ENCODE measurements around the gene CENPQ. TPM values are rescaled to one million over a fixed set of nuclear protein-coding genes. Genes with fewer than 3 reads are reported as not detected.

The CENPQ gene
- total and polyA plus RNA-seq, 2 of the 8 experiments (the other 6 are each of a cell fraction or from before 2014, with no cell fraction given): 9.4 to 19.6 TPM

- Histone ChIP-seq H4K5ac (ENCODE audit: insufficient read length, low read depth, low read length) (no peak overlapping the region), H3K27me3 (replicated peaks in 1 of 4; ENCODE audit: control insufficient read depth in 3 of 4, extremely low read depth in 1 of 4, insufficient read depth in 3 of 4, low read length in 3 of 4) (no peaks in the 10 kb centered on the region), H3K36me3 (ENCODE audit: control insufficient read depth in 2 of 4, insufficient read depth in 4 of 4, low read length in 3 of 4) (no peaks in the 10 kb centered on the region), H3K56ac (replicated peaks; ENCODE audit: insufficient read length, low read depth, low read length) (no peak overlapping the region), H2BK20ac (ENCODE audit: low read length) (no peak overlapping the region), H3K18ac (ENCODE audit: extremely low read depth, low read length) (no peak overlapping the region), H3K23ac (ENCODE audit: insufficient read length) (no peak overlapping the region), H2BK5ac (ENCODE audit: low read depth, low read length) (no peak overlapping the region), H3K4me2 (ENCODE audit: insufficient read depth in 1 of 2, low read depth in 2 of 2, low read length in 2 of 2) (no peak overlapping the region), H4K20me1 (replicated peaks in 1 of 2; ENCODE audit: control insufficient read depth in 1 of 2, insufficient read depth in 2 of 2, low read length in 2 of 2) (no peaks in the 10 kb centered on the region), H3K9me3 (ENCODE audit: insufficient read depth in 2 of 2, low read depth in 1 of 2, low read length in 1 of 2) (no peaks in the 10 kb centered on the region), H3K14ac (ENCODE audit: insufficient read length) (no peak overlapping the region), H2AK5ac (ENCODE audit: low read depth, low read length) (no peak overlapping the region), H2BK12ac (ENCODE audit: low read depth, low read length) (no peak overlapping the region), H2BK120ac (replicated peaks; ENCODE audit: low read depth, low read length) (no peak overlapping the region), H3K4ac (replicated peaks; ENCODE audit: insufficient read length, low read depth, low read length) (no peak overlapping the region), H2BK15ac (ENCODE audit: low read length) (no peak overlapping the region), H4K8ac (ENCODE audit: extremely low read depth, insufficient read depth, low read length) (no peak overlapping the region), H3K79me1 (ENCODE audit: low read depth, low read length) (no peaks in the 10 kb centered on the region), H3K79me2 (ENCODE audit: control insufficient read depth in 1 of 2, insufficient read depth in 2 of 2, low read length in 2 of 2) (no peaks in the 10 kb centered on the region), H4K91ac (replicated peaks; ENCODE audit: insufficient read length, low read length) (no peak overlapping the region), H3K9ac (replicated peaks in 1 of 4; ENCODE audit: extremely low read depth in 1 of 4, low read depth in 3 of 4, low read length in 3 of 4) (no peak overlapping the region), H3K23me2 (ENCODE audit: low read depth, low read length) (no peaks in the 10 kb centered on the region), H2AFZ (ENCODE audit: low read length) (no peak overlapping the region), H3K4me1 (replicated peaks in 1 of 4; ENCODE audit: control insufficient read depth in 3 of 4, insufficient read depth in 4 of 4, low read length in 3 of 4) (peaks cover 0 to 7% (median 2%) of the 10 kb centered on the region in 4 experiments; a peak in 2 of 7 replicates), H3K27ac (ENCODE audit: low read depth, low read length) (no peak overlapping the region), H3K4me3 (ENCODE audit: extremely low read depth in 1 of 4, insufficient read depth in 2 of 4, low read depth in 3 of 4, low read length in 4 of 4) (no peak overlapping the region)
- FAIRE-seq: no peak
- DNase-seq (ENCODE audit: low read depth in 1 of 2, low spot score in 2 of 2): no peak
- POLR2A ChIA-PET (ENCODE audit: partially characterized antibody): no interaction called here
- CTCF ChIA-PET (ENCODE audit: partially characterized antibody): interaction anchor here (0.9 to 1.9 kb wide), 2 partner anchors 8 to 83 kb away, joined by 3 to 9 read pairs; no protein-coding TSS in a partner anchor
- TF ChIP-seq, protein P1, sequence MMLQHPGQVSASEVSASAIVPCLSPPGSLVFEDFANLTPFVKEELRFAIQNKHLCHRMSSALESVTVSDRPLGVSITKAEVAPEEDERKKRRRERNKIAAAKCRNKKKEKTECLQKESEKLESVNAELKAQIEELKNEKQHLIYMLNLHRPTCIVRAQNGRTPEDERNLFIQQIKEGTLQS (IDR thresholded peaks at IDR 0.05; ENCODE audit: insufficient read depth, low read depth, low read length): no peak
- 100% methylated on average over 1 of the region's 1 CpG; no CpG with 5 or more reads in 1 of the 2 experiments for WGBS, 2 experiments (ENCODE audit: extremely low coverage in 1 of 2, insufficient coverage in 1 of 2, insufficient read length in 1 of 2, insufficient replicate concordance in 2 of 2, low coverage in 1 of 2, low lambda C conversion rate in 2 of 2, missing lambda C conversion rate in 1 of 2)
Measured at GRCh38 chr6:49523901-49524300, 60.7 kb downstream of the CENPQ start.

All from H1 (cell line).